Right atrium auricular region (tissue), 2 donors: ENCODE results near the gene SEC24D. TPM values are rescaled to one million over a fixed set of nuclear protein-coding genes. Genes with fewer than 3 reads are reported as not detected.
A peak's percentile ranks its signal among the peaks of the same experiment; 100 is the strongest.

ENCODE experiments used
- DNase-seq: peaks from one replicate; pipeline ENCODE4 v3.0.0-alpha.2; 2019; ENCODE audit warnings: low spot score
- H3K27ac ChIP-seq, 2 donors: fragments of 200-600 bp; sonication (generic); 1 replicate in 1 of 2; 2 replicates in 1 of 2; pipeline ENCODE4 v1.5.1; 2016 to 2019
- H3K27me3 ChIP-seq, 2 donors: fragments of 200-600 bp; sonication (generic); one replicate each; pipeline versions ENCODE4 v1.5.1 to v1.6.0; 2017 to 2019
- H3K36me3 ChIP-seq: fragments of 200-600 bp; sonication (generic); one replicate; pipeline ENCODE4 v1.5.1; 2016
- H3K4me1 ChIP-seq, 2 donors: fragments of 200-600 bp; sonication (generic); one replicate each; pipeline versions ENCODE4 v1.5.1 to v1.6.0; 2017 to 2019
- H3K4me3 ChIP-seq, 2 donors: fragments of 200-600 bp; sonication (generic); 1 replicate in 1 of 2; 2 replicates in 1 of 2; pipeline ENCODE4 v1.5.1; 2017 to 2019; ENCODE audit warnings: mild to moderate bottlenecking in 1 of 2, moderate library complexity in 1 of 2
- H3K9me3 ChIP-seq, 2 donors: fragments of 200-600 bp; sonication (generic); one replicate each; pipeline ENCODE4 v1.5.1; 2019
- total RNA-seq, 2 donors: library from RNA; depleted of rRNA; stranded (reverse); fragments of >200 nt; gene quantifications; one replicate each; pipeline ENCODE4 v1.1.0, GENCODE V29; 2016
- TF ChIP-seq, protein P1 (sequence below), 2 donors: fragments of 200-600 bp; sonication (generic); IDR thresholded peaks; one replicate each; pipeline ENCODE4 v1.5.1; 2019; ENCODE audit warnings: antibody characterized with exemption in 2 of 2

SEC24D gene
- total RNA-seq, 2 donors from 2014 or later, result 25.8 to 33.4 TPM

DNA sequence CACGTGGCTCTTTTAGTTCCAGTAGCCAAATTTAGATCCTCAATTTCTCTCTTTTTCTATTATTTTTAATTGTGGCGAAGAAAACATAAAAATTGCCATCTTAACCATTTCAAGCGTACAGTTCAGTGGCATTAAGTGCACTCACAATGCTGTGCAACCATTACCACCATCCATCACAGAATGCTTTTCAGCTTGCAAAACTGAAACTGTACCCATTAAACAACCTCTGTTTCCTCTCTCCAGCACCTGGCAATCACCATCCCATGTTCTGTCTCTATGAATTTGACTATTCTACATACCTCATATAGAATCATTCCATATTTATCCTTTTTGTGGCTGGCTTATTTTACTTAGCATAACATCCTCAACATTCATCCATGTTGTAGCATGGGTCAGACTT lies 75.8 kb downstream of the SEC24D start:
- TF ChIP-seq, protein P1, sequence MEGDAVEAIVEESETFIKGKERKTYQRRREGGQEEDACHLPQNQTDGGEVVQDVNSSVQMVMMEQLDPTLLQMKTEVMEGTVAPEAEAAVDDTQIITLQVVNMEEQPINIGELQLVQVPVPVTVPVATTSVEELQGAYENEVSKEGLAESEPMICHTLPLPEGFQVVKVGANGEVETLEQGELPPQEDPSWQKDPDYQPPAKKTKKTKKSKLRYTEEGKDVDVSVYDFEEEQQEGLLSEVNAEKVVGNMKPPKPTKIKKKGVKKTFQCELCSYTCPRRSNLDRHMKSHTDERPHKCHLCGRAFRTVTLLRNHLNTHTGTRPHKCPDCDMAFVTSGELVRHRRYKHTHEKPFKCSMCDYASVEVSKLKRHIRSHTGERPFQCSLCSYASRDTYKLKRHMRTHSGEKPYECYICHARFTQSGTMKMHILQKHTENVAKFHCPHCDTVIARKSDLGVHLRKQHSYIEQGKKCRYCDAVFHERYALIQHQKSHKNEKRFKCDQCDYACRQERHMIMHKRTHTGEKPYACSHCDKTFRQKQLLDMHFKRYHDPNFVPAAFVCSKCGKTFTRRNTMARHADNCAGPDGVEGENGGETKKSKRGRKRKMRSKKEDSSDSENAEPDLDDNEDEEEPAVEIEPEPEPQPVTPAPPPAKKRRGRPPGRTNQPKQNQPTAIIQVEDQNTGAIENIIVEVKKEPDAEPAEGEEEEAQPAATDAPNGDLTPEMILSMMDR (IDR thresholded peaks at IDR 0.05), result no peak
- H3K36me3 ChIP-seq, result no peaks in the 10 kb centered on the region
- peak overlapping the region; percentile 49 to 61 for H3K27ac ChIP-seq
- no peaks in the 10 kb centered on the region for H3K9me3 ChIP-seq
- H3K27me3 ChIP-seq, result no peaks in the 10 kb centered on the region
- DNase-seq, result no peak
- no peak overlapping the region for H3K4me3 ChIP-seq
- peaks cover 0 to 84% of the 10 kb centered on the region in 2 donors for H3K4me1 ChIP-seq

DNA sequence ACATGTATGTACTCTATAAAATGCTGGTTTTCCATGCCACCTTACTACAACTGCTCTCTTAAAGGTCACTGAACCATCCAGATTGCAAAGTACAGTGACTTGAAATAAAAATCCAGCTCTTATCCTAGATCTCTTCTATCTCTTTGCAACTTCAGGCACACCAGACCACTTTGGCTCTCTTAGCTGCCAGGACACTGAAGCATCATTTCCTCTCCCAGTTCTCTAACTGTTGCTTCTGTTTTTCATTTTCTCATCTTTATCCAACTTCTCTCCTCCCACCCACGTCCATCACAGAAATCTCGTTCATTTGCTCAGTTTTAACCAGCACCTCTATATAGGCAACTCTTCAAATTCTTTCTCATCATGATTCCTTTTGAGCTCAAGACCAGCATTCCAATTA lies 76.4 kb downstream of the SEC24D start:
- H3K4me1 ChIP-seq, result peaks cover 0 to 83% of the 10 kb centered on the region in 2 donors
- TF ChIP-seq, protein P1 (IDR thresholded peaks at IDR 0.05), result no peak
- no peak for DNase-seq
- no peaks in the 10 kb centered on the region for H3K36me3 ChIP-seq
- no peaks in the 10 kb centered on the region for H3K9me3 ChIP-seq
- no peak overlapping the region for H3K4me3 ChIP-seq
- no peaks in the 10 kb centered on the region for H3K27me3 ChIP-seq
- peak overlapping the region; percentile 49 to 61 for H3K27ac ChIP-seq

DNA sequence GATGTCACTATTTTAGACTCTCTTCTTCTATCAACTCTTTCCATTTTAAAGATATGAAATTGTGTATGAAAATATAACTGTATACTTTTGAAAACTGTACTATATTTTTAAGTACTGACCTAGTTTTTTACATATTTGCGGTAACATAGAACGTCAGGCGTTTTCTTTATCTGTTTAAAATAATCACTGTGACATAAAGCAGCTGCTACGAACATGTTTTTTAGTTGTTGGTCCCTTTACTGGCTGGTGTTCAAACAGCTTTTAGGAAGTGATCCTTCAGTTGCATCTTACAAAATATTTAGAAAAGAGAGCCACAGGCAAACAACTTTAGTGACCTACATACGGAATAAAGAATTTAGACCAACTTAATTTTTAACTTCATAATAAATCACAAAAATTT lies 77.6 kb downstream of the SEC24D start:
- TF ChIP-seq, protein P1 (IDR thresholded peaks at IDR 0.05), result no peak
- Histone ChIP-seq H3K4me1 (peaks cover 0 to 90% of the 10 kb centered on the region in 2 donors), H3K27me3 (no peaks in the 10 kb centered on the region), H3K27ac (peak overlapping the region; percentile 49 to 75), H3K4me3 (no peak overlapping the region), H3K36me3 (no peaks in the 10 kb centered on the region), H3K9me3 (no peaks in the 10 kb centered on the region)
- DNase-seq, result no peak

GRCh38 chr4:118757761-118758251 lies 78.1 kb downstream of the SEC24D start:
- Histone ChIP-seq H3K36me3 (peaks cover 2% of the 10 kb centered on the region), H3K4me1 (peaks cover 0 to 90% of the 10 kb centered on the region in 2 donors), H3K9me3 (no peaks in the 10 kb centered on the region), H3K4me3 (no peak overlapping the region), H3K27ac (peak overlapping the region; percentile 49 to 75), H3K27me3 (no peaks in the 10 kb centered on the region)
- TF ChIP-seq, protein P1 (IDR thresholded peaks at IDR 0.05), result no peak
- no peak for DNase-seq

GRCh38 chr4:118756958-118757357 lies 79.0 kb downstream of the SEC24D start:
- Histone ChIP-seq H3K4me1 (peaks cover 0 to 89% of the 10 kb centered on the region in 2 donors), H3K9me3 (no peaks in the 10 kb centered on the region), H3K4me3 (no peak overlapping the region), H3K27ac (peak overlapping the region; percentile 49 to 75), H3K27me3 (no peaks in the 10 kb centered on the region), H3K36me3 (peaks cover 10% of the 10 kb centered on the region)
- DNase-seq, result no peak
- TF ChIP-seq, protein P1 (IDR thresholded peaks at IDR 0.05), result no peak

DNA sequence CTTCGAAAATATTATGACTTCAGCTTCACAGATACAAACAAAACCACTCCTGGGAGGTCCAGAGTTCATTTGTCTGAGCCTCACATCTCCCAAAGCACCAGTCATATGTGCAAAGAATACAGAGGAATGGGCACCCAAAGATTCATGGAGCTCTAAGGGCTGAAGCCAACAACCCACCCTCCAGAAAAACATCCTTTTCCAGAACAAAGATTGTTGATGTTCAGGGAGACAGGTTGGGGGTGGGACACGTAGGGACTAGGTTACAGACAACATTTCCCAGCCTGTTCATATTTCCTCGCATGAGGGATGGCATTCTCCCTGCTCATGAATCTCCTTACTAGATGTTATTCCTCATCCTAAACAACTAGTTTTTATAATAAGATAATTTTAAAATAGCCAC lies 79.5 kb downstream of the SEC24D start:
- Histone ChIP-seq H3K36me3 (peaks cover 16% of the 10 kb centered on the region), H3K4me3 (no peak overlapping the region), H3K27ac (peak overlapping the region; percentile 49 to 75), H3K27me3 (no peaks in the 10 kb centered on the region), H3K9me3 (no peaks in the 10 kb centered on the region), H3K4me1 (peaks cover 0 to 89% of the 10 kb centered on the region in 2 donors)
- no peak for DNase-seq
- TF ChIP-seq, protein P1 (IDR thresholded peaks at IDR 0.05), result no peak
